Skeletal muscle cell (primary cell): ENCODE data around the gene DCDC2.
"Not testable (repeated sequence)": the region's sequence is repeated elsewhere in the genome, so short reads cannot be mapped to it uniquely, and the experiment has no call there.

Experiments used
- DNase-seq: peaks from one replicate; pipeline ENCODE4 v3.0.0-alpha.2; 2010; ENCODE audit warnings: low read depth
- H3K4me3 ChIP-seq: 2 replicates; pipeline ENCODE4 v1.5.1; 2011; ENCODE audit warnings: low read depth, mild to moderate bottlenecking, control low read depth, low read length, moderate library complexity

The DCDC2 gene

DNA sequence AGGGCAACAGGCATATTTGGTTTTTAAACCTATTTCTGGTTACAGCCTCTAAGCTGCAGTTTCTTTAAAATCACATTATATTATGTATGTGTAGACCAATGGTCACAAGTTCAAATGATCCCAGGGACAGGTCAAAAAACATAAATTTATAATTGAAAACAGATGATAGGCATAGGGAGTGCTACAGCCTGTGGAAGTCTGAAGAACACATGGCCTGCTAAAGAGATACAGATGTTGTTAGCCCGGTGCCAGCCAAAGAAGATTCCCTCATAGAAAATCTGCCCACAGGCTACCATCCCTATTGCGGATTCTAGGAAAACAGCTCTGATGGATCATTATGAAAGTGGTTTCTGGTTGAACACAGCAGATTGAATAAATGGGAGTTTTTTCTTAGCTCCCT lies 166.5 kb downstream of the DCDC2 start:
- no peak for DNase-seq

DNA sequence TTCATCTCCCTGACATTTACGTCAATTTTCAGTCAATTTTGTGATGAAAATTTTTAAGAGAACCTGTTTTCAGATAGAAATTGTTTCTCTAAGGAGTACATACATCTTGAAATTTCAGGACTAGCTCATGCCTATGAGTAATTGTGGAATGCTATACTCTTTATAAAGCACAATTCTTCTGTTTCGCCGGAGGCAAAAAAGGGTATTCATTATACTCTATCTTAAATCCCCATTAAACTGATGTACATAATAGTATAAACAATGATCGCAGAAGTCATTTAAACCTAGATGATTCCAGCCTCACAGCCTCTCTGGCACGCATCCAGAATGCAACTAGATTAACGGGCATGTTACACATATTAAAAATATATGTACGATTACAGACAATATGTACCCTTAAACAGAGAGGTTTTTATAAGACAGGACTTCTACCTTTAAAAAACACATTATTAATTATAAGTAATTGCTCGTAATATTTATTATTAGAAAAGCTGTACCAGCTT lies 169.2 kb downstream of the DCDC2 start:
- no peak overlapping the region for H3K4me3 ChIP-seq
- DNase-seq, result no peak

More for the DNA sequence above, 166.5 kb downstream of the DCDC2 start:
- H3K4me3 ChIP-seq, result no peak overlapping the region

DNA sequence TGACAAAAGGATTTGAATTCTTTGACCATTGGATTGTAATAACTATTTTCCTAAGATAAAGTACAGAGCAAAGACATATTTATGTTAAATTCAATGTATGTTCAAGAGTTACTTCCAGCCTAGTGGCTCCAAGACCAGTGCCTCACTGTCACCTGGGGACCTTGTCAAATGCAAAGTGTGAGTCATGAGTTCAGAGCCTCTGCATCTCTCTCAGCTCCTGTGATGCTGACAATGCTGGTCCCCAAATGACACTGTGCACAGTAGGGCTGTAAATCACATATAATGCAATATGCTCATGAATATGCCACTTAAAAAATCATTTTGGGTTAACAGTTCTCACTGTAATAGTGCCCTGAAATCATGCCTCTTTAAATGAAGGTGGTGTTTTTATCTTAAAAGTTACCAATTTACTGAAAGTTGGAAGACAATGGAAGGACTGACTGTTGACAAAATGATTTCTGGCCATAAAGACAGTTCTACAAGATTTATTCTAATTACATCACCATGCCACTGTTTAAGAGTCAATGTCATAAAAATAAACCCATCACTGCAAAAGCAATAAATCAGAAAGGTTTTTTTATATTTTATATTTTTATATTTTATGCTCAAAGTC lies 169.8 kb downstream of the DCDC2 start:
- no peak overlapping the region for H3K4me3 ChIP-seq
- DNase-seq, result no peak

DNA sequence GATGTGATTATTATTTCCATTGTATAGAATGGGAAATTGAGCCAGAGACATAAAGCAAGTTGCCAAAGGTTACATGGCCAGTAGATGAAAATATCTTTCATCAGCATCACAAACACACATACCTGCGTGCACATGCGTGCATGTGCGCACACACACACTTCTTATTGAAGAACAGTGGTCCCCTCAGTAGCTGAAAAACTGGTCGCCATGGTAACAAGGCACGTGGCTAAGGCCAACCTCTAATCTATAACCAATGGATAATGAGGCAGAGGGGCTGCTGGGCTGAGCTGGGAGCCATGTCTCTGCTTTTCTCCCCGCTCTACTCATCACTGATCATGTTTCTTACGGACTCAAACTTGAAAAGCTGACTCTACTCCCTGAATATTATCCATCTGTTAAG lies 171.5 kb downstream of the DCDC2 start:
- no peak for DNase-seq
- no peak overlapping the region for H3K4me3 ChIP-seq

DNA sequence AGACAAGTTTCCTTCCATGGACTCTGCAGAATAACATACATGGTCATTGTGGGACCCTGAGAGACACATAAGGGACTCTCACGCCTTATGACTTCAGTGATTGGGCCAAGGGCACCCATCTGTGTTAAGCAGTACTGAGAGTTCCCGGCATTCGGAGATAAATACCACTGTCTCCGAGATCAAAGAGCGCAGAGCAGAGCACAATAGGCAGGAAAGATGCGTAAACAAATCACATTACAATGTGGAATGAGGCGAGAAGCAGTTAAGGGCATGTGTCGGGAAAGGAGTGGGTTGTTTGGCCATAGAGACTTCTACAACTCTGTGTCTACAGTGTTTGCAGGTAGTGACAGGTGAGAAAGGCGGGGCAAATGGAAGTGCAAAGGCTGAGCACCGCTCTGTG lies 174.3 kb downstream of the DCDC2 start:
- H3K4me3 ChIP-seq, result no peak overlapping the region
- DNase-seq, result no peak

DNA sequence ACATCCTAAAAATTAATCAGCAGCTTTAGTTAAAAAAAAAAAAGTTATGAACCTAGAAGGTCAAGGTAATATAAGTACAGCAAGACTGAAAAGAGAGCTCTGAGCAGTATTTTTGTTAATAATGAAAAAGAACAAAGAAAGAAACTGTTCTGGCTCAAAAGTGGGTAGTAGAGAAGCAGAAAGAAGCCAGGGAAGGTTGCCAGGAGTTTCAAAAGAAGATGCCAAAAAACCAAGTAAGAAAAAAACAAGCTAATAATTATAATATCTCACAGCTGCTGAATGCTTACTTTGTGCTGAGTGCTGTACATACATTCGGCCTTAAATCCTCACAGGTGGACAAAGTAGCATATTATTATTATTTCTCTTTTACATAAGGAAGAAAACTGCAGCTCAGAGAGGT lies 200.0 kb downstream of the DCDC2 start:
- H3K4me3 ChIP-seq, result no peak overlapping the region
- DNase-seq, result no peak

DNA sequence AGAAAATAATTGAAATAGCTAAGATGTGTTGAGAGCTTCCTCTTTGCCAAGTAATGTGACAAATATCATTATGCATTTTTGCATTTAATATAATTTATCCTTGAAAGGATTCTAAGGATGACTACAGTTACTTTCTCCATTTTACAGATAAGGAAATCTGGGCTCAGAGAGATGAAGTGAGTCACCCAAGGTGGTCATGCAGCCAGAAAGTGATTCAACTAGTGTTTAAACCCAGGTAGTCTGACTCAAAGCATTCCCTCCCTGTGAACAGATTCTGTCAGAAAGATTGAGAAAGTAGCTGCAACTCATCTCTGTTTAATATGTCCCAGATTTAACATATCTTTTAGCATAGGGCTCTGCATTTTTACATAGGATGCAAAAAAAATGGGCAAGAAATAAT lies 203.7 kb downstream of the DCDC2 start:
- no peak overlapping the region for H3K4me3 ChIP-seq
- no peak for DNase-seq

DNA sequence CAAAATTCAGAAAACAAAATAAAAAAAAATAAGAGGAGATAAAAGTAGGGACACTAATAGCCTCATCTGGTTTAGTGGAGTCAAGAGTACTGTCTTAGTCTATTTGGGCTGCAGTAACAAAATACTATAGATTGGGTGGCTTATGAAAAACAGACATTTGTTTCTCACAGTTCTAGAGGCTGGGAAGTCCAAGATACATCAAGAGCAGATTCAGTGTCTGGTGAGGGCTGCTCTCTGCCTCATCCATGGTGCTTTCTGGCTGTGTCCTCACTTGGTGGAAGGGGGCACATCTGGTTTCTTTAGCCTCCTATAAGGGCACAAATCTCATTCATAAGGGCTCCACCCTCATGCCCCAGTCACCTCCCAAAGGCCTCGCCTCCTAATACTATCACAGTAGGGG lies 205.8 kb downstream of the DCDC2 start:
- H3K4me3 ChIP-seq, result no peak overlapping the region
- no peak for DNase-seq

DNA sequence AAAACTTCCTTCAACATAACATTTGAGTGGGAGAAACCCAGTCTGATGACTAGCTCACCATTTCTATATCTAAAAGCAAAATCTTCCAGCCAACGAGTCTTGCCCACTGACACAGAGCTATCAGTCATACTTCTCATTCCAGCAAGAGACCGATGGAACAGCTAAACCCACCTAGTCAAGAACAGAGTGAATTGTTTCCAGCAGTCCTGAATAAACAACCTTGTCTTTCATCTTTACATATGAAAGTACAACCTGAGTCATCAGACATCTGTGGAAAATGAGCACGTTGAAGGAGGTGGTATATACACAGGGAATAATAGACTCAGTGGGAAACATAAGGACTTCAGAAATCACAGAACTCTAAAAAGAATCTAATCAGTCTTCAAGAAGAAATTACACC lies 208.0 kb downstream of the DCDC2 start:
- H3K4me3 ChIP-seq, result no peak overlapping the region
- DNase-seq, result no peak

DNA sequence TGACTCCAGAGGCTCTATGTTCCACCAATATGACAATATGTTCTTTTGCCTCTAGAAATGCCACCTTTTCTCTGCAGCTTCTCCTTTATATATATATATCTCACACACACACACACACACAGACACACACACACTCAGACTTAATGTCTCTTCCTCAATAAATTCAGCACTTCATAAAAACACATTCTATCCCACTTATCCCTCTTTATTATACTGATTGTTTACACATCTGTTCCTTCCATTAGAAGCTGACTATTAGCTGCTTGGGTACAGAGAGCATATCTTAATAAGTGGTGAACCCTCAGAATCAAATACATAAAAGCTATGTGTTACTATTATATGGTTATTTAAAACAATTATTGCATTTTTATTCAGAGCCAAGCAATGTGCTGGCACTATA lies 208.6 kb downstream of the DCDC2 start:
- DNase-seq, result no peak
- no peak overlapping the region for H3K4me3 ChIP-seq

DNA sequence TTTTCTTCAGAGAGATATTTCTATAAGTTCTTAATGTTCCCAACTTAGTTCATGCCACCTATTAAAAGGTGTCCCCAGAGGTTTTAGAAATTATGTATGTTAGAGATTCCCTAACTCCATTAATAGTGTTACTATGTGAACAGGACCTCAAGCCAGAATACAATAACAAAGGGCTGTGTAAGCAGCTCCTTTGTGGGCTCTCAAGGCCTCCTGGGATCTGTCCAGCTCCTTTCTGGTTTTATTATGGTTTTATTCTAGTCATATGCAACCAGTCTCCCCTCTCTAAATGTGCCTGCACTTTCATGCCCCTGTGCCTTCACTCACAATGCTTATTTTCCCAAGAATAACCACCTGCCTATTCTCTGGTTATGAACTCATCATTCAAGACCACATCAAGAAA lies 209.2 kb downstream of the DCDC2 start:
- no peak overlapping the region for H3K4me3 ChIP-seq
- no peak for DNase-seq

DNA sequence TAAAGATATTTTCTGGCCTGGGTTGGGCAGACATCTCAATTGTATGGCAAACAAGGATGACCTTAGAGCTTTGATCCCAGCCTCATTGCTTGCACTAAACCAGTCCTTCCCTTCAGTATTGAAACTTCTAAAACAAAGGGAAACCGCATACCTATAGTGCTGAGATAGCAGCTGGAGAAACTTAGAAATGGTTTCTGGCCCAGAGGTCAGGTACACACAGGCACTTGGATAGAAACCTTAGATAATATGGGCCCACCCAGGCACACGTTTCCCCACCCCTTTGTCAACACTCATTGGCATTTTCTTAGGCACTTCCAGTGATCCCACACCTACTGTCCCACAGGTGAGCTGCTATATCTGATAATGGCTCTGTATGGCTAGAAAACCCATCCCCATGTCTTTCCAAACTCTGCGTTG lies 209.7 kb downstream of the DCDC2 start:
- DNase-seq, result no peak
- H3K4me3 ChIP-seq, result no peak overlapping the region

DNA sequence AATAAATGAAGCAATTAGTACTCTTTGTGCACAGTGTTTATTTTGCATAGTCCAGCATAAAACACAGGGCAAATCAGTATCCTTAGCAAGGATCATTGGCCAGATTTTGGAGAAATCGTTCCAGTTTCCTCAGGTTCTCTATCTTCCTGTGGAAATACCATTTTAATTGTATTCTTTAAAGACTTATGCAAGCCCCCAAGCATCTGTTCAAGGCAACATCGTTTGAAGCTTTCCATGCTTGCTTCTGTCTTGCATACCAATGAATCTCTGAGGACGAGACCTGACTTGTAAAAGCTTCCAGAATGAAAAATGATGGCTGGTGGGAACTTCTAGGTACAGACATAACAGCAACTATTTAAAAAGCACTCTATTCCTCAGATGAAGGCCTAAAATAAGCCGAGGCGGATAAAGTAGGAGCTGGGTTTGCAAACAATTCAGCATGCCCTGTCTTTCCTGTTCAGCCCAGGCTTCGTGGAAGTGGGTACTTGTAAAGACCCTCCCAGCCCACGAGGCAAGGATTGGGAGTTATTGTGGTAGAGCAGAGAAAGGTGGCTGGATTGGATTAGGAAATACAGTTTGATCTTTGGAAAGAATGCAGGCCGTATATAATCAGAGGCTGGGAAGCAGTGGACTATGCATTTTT lies 210.2 kb downstream of the DCDC2 start:
- no peak for DNase-seq
- H3K4me3 ChIP-seq, result no peak overlapping the region

DNA sequence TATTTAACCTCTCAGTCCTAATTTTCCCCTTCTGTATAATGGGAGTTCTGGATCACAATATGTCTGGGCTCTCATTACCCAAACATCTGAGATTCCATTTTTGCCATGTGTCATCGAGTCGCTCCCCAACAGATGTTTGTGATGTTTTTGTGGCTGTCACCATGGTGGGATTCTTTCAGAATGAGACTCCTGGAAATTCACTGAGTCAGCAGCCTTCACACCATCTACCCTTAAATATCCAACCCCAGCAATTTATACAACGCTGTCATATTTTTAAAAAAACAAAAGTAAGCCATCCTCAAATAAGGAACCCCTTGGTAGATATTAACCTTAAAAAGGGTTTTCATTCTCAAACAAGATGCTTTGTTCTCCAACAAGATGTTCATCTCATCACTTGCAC lies 211.0 kb downstream of the DCDC2 start:
- no peak for DNase-seq

DNA sequence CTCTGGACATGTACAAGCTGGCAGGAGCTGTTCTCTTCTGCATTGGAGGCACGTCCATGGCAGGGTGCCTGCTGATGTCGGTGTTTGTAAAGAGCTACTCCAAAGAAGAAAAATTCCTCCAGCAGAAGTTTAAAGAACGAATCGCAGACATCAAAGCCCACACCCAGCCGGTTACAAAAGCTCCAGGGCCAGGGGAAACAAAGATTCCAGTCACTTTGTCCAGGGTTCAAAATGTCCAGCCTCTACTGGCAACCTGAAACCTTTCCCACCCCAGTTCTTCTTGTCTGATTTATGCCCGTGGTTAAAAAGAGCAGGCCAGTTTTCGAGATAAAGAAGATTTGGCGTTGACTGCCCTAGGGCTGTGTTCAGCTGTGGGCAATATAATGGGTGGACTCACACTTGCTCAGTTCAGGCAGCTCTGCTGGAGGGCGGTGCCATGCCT lies 212.1 kb downstream of the DCDC2 start:
- H3K4me3 ChIP-seq, result no peak overlapping the region
- DNase-seq, result no peak

More for the DNA sequence above, 211.0 kb downstream of the DCDC2 start:
- no peak overlapping the region for H3K4me3 ChIP-seq

DNA sequence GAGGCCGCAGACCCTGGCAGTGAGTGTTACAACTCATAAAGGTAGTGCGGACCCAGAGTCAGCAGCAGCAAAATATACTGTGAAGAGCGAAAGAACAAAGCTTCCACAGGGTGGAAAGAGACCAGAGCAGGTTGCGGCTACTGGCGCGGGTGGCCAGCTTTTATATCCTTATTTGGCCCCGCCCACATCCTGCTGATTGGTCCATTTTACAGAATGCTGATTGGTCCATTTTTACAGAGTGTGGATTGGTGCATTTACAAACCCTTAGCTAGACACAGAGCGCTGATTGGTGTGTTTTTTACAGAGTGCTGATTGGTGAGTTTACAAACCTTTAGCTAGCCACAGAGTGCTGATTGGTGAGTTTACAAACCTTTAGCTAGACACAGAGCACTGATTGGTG lies 215.1 kb downstream of the DCDC2 start:
- not testable (repeated sequence) for H3K4me3 ChIP-seq, DNase-seq

DNA sequence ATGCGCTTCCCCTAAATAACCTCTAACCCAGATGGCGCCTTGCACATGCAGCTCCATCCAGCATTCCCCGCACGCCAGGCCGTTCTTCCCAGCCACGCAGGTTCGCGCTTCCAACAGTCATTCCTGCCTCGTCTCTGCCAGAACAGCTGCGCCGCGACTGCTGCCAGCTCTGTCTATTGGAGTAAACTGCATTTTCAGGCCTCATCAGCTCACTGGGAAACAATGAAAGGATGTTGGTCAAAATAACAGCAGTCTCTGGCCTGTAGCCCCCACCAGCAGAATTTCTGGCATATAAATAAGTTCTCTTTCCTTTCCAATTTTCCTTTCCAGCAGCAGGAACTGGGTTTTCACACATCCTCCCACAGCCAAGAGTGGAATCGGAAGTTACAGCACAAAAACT lies 217.3 kb downstream of the DCDC2 start:
- DNase-seq, result no peak
- H3K4me3 ChIP-seq, result no peak overlapping the region

DNA sequence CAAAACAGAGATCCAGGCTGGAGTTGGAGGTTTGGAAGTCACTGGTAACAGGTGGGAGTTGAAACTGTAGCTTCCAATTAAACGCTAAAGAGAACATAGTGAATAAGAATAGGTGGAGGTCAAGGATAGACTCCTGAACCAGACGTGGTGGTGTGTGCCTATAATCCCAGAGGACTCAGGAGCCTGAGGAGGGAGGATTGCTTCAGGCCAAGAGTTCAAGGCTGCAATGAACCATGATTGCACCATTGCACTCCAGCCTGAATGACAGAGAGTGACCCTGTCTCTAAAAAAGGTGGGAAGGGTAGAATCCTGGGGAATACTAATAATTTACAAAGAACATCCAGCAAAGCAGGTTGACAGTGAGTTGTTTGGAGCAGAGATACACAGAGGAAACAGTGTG lies 218.2 kb downstream of the DCDC2 start:
- no peak for DNase-seq
- no peak overlapping the region for H3K4me3 ChIP-seq

DNA sequence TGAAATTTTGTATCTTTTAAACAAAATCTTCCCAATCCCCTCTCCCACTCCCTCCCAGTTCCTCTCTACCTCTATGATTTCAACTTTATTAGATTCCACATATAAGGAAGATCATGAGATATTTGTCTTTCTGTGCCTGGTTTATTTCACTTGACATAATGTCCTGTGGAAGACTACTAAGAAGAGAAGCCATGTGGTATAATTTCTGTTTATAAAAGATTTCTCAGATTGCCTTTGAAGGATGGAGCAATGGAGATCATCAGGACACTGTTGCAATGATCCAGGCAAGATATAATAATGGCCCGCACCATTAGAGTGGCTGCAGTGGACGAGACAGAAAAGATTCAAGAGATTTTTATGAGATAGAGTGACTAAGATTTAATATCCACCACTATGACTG lies 218.8 kb downstream of the DCDC2 start:
- no peak for DNase-seq
- no peak overlapping the region for H3K4me3 ChIP-seq

DNA sequence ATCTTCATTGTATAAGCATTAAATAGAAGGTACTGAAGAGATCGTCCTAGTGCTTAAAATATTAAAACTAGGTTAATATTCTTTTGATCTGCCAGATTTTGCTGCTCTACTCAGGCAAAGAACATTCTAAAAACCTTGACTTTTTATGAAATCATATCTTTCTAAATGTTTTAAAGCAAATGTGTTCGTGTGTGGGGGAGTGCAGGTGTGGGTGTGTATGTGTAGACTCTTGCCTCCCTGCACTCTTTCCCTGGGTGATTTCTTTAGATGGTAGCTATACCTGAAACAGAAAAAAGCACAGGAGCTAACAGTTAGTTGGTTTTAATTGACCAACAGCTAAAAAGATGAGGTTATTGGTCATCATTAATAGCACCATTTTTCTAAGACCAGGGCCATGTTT lies 226.1 kb downstream of the DCDC2 start:
- DNase-seq, result no peak
- H3K4me3 ChIP-seq, result no peak overlapping the region

DNA sequence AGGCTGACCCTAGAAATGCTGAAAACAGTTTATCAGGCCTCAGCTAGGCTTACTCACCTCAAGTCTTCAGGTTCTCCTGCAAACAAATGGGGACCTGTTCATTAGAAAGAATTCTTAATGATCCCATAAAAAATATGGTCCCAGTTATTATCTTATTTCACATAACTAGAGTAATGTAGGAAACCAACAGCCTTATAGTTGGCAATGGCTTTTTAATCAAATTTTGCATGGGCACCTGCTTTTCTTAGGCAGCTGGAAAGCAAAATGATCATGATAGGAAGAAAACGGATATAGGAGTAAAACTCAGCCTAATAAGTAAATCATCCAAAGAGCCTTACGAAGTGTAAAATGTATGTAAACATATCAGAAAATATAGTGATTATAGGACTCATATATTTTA lies 230.5 kb downstream of the DCDC2 start:
- no peak overlapping the region for H3K4me3 ChIP-seq
- DNase-seq, result no peak
